Fibroblast of mammary gland (primary cell): Measurements from ENCODE around the gene CDH22.

Source experiments
- DNase-seq: peaks from one replicate; pipeline ENCODE4 v3.0.0-alpha.2; 2010; ENCODE audit warnings: low read depth
- H3K4me3 ChIP-seq: 2 replicates; pipeline ENCODE4 v1.5.1; 2011; ENCODE audit warnings: low read depth, mild to moderate bottlenecking, low read length, moderate library complexity; ENCODE audit not compliant: control insufficient read depth
- TF ChIP-seq, protein P1 (sequence below): conservative IDR thresholded peaks from 2 replicates; pipeline ENCODE4 v1.5.1; 2011; ENCODE audit warnings: low read depth, low read length, inconsistent platforms; ENCODE audit not compliant: control insufficient read depth, insufficient read depth

CDH22 gene, protein sequence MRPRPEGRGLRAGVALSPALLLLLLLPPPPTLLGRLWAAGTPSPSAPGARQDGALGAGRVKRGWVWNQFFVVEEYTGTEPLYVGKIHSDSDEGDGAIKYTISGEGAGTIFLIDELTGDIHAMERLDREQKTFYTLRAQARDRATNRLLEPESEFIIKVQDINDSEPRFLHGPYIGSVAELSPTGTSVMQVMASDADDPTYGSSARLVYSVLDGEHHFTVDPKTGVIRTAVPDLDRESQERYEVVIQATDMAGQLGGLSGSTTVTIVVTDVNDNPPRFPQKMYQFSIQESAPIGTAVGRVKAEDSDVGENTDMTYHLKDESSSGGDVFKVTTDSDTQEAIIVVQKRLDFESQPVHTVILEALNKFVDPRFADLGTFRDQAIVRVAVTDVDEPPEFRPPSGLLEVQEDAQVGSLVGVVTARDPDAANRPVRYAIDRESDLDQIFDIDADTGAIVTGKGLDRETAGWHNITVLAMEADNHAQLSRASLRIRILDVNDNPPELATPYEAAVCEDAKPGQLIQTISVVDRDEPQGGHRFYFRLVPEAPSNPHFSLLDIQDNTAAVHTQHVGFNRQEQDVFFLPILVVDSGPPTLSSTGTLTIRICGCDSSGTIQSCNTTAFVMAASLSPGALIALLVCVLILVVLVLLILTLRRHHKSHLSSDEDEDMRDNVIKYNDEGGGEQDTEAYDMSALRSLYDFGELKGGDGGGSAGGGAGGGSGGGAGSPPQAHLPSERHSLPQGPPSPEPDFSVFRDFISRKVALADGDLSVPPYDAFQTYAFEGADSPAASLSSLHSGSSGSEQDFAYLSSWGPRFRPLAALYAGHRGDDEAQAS

DNA sequence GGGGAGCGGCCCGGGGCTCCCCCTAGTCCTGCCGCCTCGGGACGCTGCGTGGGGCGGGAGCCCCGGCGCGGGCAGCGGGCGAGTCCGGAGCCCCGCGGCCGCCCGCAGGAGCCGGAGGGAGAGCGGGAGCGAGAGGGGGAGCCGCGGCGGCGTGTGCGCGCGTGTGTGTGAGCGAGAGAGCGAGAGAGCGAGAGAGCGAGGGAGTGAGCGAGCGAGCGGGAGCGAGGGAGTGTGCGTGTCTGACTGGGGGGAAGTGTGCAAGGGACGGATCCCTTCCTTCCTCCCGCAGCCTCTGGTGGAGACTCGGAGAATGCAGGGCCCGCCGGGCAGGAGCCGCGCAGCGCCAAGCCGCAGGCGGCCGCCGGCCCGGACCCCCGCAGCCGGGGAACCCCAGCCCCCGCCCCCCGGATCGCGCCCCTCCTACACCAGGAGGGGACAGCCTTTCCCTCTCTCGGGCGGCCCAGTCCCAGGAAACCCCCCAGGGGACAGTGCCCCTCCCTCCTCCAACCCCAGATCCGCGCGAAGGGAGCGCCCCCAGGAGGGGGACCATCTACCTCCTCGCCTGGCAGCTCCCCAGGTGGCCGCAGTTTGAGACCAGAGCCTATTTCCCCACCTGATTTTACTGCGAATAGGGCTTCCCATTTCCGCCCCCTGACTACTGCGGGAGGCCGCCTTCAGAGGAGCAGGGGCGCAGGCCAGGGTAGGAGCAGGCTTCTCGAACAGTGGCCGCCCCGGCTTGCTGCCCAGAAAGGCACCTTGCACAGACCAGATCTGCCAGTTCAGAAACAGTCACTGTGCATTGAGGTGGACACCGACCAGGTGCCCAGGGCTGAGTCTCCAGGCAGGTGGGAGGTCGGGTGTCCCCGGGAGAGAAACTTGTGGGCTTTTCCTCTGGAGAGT is at the start of gene CDH22:
Gene CDH22, minus strand, starts transcription at position 241 of the 900 bp plus-strand sequence. CDS start 57,204 bp downstream, outside the sequence.
- DNase-seq, result peak; percentile 26
- no peak within 1 kb of the TSS for H3K4me3 ChIP-seq
- TF ChIP-seq, protein P1, sequence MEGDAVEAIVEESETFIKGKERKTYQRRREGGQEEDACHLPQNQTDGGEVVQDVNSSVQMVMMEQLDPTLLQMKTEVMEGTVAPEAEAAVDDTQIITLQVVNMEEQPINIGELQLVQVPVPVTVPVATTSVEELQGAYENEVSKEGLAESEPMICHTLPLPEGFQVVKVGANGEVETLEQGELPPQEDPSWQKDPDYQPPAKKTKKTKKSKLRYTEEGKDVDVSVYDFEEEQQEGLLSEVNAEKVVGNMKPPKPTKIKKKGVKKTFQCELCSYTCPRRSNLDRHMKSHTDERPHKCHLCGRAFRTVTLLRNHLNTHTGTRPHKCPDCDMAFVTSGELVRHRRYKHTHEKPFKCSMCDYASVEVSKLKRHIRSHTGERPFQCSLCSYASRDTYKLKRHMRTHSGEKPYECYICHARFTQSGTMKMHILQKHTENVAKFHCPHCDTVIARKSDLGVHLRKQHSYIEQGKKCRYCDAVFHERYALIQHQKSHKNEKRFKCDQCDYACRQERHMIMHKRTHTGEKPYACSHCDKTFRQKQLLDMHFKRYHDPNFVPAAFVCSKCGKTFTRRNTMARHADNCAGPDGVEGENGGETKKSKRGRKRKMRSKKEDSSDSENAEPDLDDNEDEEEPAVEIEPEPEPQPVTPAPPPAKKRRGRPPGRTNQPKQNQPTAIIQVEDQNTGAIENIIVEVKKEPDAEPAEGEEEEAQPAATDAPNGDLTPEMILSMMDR, result no peak

DNA sequence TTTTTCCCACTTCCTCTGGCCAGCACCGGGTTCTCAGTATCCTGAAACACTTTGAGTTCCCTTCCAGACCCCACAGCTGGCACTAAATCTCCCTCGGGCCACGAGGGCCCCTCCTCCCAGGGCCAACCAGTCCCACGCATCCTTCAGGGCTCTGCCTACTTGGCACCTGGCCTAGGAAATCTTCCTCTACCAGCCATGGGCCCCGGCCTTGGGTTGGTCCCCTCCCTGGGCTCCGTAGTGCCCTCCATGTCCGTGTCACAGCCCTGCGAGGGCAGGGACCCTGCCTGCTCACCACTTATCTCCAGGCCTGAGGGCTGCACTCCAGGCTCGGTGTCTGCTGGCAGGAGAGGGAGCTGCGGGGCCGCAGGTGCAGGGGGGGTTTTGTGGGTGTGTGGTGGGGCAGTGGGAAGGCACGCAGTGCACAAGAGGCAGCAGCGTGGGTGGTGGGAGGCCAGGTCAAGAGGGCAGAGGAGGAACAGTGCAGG is 48.8 kb upstream of the CDH22 start:
- H3K4me3 ChIP-seq, result no peak overlapping the region
- TF ChIP-seq, protein P1, result no peak
- DNase-seq, result no peak

DNA sequence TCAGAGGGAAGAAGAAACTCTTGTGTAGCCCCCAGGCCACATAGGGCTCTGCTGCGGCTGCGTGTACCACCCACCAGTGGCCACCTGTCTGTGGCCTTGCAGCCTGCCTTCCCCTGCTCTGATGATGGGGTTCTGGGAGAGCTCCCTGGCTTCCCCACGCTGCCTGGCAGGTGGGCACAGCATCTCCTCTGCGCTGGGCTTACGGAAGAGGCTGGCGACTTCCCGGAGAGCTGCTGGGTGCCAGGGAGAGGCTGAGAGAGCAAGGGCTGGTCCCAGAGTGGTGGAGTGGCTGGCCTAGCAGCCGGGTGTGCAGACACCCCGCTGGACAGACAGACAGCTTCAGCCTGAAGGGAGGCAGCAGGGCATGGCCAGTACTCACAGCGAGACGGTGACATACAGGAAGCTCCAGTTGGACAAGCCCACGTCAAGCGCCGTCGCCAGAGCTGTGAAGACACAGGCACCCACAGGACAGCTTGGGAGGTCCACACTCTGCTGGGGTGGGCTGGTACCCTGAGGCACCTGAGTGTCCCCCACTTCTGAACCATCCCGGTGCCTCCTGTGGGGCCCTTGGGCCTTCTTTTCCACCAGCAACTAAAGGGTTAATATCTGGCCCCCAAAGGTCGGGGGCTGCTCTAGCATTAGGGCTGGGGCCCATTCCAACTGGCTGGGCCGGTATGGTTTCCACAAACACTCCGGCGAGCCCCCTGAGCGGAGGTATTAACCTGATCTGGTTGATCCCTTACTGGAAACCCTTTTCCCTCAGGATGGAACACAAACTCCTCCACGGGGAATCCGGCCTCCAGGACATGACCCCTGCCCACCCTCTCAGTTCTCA is 48.1 kb upstream of the CDH22 start:
- TF ChIP-seq, protein P1, result no peak
- DNase-seq, result no peak
- no peak overlapping the region for H3K4me3 ChIP-seq

DNA sequence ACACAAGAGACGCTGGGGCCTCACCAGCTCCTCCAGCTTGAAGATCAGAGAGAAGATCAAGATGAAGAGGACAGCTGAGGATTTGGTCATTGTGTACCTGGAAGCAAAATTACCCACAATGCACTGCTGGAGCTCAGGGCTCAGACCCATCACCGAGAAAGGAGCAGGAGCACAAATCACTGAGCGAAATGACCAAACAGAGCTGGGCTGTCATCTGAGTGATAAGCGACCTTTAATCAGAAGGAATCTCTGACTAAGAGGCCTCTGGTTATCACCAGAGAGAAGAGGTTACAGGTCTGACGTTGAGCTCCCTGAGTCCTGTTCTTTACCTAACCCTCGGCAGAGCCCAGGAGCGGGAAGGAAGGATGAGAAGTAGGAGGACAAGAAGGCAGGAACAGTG is 47.5 kb upstream of the CDH22 start:
- TF ChIP-seq, protein P1, result no peak
- no peak for DNase-seq
- H3K4me3 ChIP-seq, result no peak overlapping the region

DNA sequence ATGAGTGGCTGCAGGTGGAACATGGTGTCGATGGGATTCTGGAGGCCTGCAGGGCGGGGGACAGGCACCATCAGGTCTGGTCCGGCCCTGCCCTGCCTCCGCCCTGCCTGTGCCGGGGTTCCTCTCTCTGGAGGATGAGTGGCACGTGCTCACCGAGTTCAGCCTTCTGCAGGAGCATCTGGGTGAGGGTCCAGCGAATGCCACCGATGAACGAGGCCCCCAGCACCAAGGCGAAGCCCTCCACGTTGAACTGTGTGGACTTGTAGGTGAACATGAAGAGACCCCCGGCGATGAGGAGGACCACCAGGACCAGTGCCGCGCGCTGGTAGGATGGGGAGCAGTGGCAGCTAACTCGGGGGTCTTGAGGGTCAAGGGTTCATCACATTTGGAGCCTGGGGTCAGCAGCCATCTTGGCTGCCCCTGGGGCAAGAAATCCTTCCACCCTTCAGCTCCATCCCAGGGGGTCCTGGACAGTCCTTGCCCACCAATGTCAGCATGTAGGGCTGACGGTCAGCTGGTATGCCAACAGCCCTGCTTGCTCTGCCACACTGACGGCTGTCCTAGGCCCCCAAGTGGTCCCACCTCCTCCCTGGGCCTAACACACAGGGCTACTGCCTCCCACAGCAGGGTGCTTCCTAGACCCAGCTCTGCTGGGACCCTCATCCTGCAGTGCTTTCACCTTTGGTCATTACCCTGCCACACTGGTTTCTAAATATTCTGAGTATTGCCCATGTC is 46.8 kb upstream of the CDH22 start:
- TF ChIP-seq, protein P1, result no peak
- H3K4me3 ChIP-seq, result no peak overlapping the region
- DNase-seq, result no peak
